ENCODE measurements around the gene TMEM52B.

DNA sequence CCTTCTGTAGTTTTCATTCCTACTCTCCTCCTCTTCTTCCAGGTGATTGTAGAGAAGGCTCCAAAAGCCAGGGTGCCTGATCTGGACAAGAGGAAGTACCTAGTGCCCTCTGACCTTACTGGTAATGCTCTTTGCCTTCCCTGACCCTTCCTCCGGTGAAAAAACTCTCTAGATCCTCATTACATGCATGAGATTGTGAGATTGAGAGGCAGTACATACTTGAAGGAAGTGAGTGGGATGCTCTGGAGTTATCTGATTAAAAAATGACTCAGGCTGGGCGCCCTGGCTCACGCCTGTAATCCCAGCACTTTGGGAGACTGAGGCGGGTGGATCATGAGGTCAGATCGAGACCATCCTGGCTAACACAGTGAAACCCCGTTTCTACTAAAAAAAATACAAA, 39.2 kb downstream of the TMEM52B start:
- TF ChIP-seq, protein P1, sequence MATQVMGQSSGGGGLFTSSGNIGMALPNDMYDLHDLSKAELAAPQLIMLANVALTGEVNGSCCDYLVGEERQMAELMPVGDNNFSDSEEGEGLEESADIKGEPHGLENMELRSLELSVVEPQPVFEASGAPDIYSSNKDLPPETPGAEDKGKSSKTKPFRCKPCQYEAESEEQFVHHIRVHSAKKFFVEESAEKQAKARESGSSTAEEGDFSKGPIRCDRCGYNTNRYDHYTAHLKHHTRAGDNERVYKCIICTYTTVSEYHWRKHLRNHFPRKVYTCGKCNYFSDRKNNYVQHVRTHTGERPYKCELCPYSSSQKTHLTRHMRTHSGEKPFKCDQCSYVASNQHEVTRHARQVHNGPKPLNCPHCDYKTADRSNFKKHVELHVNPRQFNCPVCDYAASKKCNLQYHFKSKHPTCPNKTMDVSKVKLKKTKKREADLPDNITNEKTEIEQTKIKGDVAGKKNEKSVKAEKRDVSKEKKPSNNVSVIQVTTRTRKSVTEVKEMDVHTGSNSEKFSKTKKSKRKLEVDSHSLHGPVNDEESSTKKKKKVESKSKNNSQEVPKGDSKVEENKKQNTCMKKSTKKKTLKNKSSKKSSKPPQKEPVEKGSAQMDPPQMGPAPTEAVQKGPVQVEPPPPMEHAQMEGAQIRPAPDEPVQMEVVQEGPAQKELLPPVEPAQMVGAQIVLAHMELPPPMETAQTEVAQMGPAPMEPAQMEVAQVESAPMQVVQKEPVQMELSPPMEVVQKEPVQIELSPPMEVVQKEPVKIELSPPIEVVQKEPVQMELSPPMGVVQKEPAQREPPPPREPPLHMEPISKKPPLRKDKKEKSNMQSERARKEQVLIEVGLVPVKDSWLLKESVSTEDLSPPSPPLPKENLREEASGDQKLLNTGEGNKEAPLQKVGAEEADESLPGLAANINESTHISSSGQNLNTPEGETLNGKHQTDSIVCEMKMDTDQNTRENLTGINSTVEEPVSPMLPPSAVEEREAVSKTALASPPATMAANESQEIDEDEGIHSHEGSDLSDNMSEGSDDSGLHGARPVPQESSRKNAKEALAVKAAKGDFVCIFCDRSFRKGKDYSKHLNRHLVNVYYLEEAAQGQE (IDR thresholded peaks at IDR 0.05; ENCODE audit: insufficient read depth in 1 of 2, low read depth in 2 of 2, low read length in 1 of 2): no peak
- TF ChIP-seq, protein P2, sequence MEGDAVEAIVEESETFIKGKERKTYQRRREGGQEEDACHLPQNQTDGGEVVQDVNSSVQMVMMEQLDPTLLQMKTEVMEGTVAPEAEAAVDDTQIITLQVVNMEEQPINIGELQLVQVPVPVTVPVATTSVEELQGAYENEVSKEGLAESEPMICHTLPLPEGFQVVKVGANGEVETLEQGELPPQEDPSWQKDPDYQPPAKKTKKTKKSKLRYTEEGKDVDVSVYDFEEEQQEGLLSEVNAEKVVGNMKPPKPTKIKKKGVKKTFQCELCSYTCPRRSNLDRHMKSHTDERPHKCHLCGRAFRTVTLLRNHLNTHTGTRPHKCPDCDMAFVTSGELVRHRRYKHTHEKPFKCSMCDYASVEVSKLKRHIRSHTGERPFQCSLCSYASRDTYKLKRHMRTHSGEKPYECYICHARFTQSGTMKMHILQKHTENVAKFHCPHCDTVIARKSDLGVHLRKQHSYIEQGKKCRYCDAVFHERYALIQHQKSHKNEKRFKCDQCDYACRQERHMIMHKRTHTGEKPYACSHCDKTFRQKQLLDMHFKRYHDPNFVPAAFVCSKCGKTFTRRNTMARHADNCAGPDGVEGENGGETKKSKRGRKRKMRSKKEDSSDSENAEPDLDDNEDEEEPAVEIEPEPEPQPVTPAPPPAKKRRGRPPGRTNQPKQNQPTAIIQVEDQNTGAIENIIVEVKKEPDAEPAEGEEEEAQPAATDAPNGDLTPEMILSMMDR (IDR thresholded peaks at IDR 0.05): no peak
- TF ChIP-seq POLR2AphosphoS5 (IDR thresholded peaks at IDR 0.05; ENCODE audit: low read depth, low read length) (no peak), SIN3A (IDR thresholded peaks at IDR 0.05; ENCODE audit: borderline replicate concordance, insufficient read depth, low read depth, low read length) (no peak)
